ENCODE results near the gene SAMSN1. TPM values are rescaled to one million over a fixed set of nuclear protein-coding genes. Genes with fewer than 3 reads are reported as not detected.

Gene SAMSN1
- total and polyA plus RNA-seq, 7 experiments from 2014 or later, result 25.5 to 136 (median 34.4) TPM

- intact Hi-C loops (cut with micrococcal nuclease), result loop anchor here in 1 of 2 donors (1.0 kb wide), 1 partner anchor 9 kb away; no protein-coding TSS in a partner anchor
- no peak overlapping the region for H3K4me3 ChIP-seq (ENCODE audit: low read length)
- peaks cover 43 to 94% (median 80%) of the 10 kb centered on the region in 7 donors for H3K4me1 Mint-ChIP-seq
- no peak overlapping the region for H3K27ac ChIP-seq (ENCODE audit: low read depth, low read length)
- H3K27me3 Mint-ChIP-seq, result no peaks in the 10 kb centered on the region
- ChIA-PET POLR2A (no interaction called here), CTCF (interaction anchor here (0.6 to 1.4 kb wide), 2 partner anchors 18 to 602 kb away, joined by 3 to 4 read pairs; no protein-coding TSS in a partner anchor)
- DNase-seq, result no peak
- H3K36me3 Mint-ChIP-seq, result peaks cover 11 to 81% (median 42%) of the 10 kb centered on the region in 5 donors
- H3K27me3 ChIP-seq (ENCODE audit: control insufficient read depth in 2 of 2, insufficient read depth in 2 of 2, low read length in 2 of 2), result no peaks in the 10 kb centered on the region
- H3K27ac Mint-ChIP-seq, result peak overlapping the region in 3 of 9 donors; percentile 28 to 78 (median 63)
- no peaks in the 10 kb centered on the region for H3K9me3 ChIP-seq (ENCODE audit: control insufficient read depth in 2 of 3, low read length in 3 of 3)
- H3K4me3 Mint-ChIP-seq, result peak overlapping the region in 4 of 10 donors; percentile 2 to 29 (median 21)
- H3K9me3 Mint-ChIP-seq, result peaks cover 0 to 20% (median 6%) of the 10 kb centered on the region in 11 donors
- no peaks in the 10 kb centered on the region for H3K36me3 ChIP-seq (ENCODE audit: control insufficient read depth in 2 of 3, insufficient read depth in 3 of 3, low read length in 3 of 3)
- no peak for ATAC-seq
- H3K4me1 ChIP-seq (ENCODE audit: control insufficient read depth in 2 of 2, insufficient read depth in 2 of 2, low read length in 2 of 2), result peaks cover 12 to 31% of the 10 kb centered on the region in 2 donors
Measured at GRCh38 chr21:14536929-14537328, 9.2 kb downstream of the SAMSN1 start.

- ChIA-PET CTCF (interaction anchor here (0.8 kb wide), 1 partner anchor 8 kb away, joined by 5 read pairs; no protein-coding TSS in a partner anchor), POLR2A (interaction anchor here (1.1 kb wide), 1 partner anchor 10 kb away, joined by 3 read pairs; no protein-coding TSS in a partner anchor)
- H3K4me1 ChIP-seq (ENCODE audit: control insufficient read depth in 2 of 2, insufficient read depth in 2 of 2, low read length in 2 of 2), result peaks cover 7 to 25% of the 10 kb centered on the region in 2 donors
- no peaks in the 10 kb centered on the region for H3K27me3 ChIP-seq (ENCODE audit: control insufficient read depth in 2 of 2, insufficient read depth in 2 of 2, low read length in 2 of 2)
- no peaks in the 10 kb centered on the region for H3K36me3 ChIP-seq (ENCODE audit: control insufficient read depth in 2 of 3, insufficient read depth in 3 of 3, low read length in 3 of 3)
- no peaks in the 10 kb centered on the region for H3K9me3 ChIP-seq (ENCODE audit: control insufficient read depth in 2 of 3, low read length in 3 of 3)
- no peak overlapping the region for H3K27ac ChIP-seq (ENCODE audit: low read depth, low read length)
- peaks cover 42 to 89% (median 73%) of the 10 kb centered on the region in 7 donors for H3K4me1 Mint-ChIP-seq
- ATAC-seq, result no peak
- H3K27me3 Mint-ChIP-seq, result no peaks in the 10 kb centered on the region
- no peak overlapping the region for H3K4me3 ChIP-seq (ENCODE audit: low read length)
- intact Hi-C loops (cut with micrococcal nuclease), result loop anchor here in 1 of 2 donors (1.0 kb wide), 1 partner anchor 7 kb away; no protein-coding TSS in a partner anchor
- peaks cover 0 to 20% (median 6%) of the 10 kb centered on the region in 11 donors for H3K9me3 Mint-ChIP-seq
- DNase-seq, result no peak
- H3K27ac Mint-ChIP-seq, result peak overlapping the region in 4 of 9 donors; percentile 25 to 95 (median 92)
- peak overlapping the region in 3 of 10 donors; percentile 59 to 84 (median 61) for H3K4me3 Mint-ChIP-seq
- peaks cover 11 to 72% (median 42%) of the 10 kb centered on the region in 5 donors for H3K36me3 Mint-ChIP-seq
Measured at GRCh38 chr21:14535702-14536101, 10.4 kb downstream of the SAMSN1 start.

- H3K36me3 Mint-ChIP-seq, result peaks cover 11 to 63% (median 42%) of the 10 kb centered on the region in 5 donors
- H3K27me3 ChIP-seq (ENCODE audit: control insufficient read depth in 2 of 2, insufficient read depth in 2 of 2, low read length in 2 of 2), result no peaks in the 10 kb centered on the region
- H3K27ac Mint-ChIP-seq, result peak overlapping the region in 8 of 9 donors; percentile 25 to 95 (median 82)
- ATAC-seq (peak; percentile 88), DNase-seq (peak in 3 of 9 donors; percentile 15 to 49 (median 22))
- H3K27ac ChIP-seq (ENCODE audit: low read depth, low read length), result no peak overlapping the region
- H3K9me3 ChIP-seq (ENCODE audit: control insufficient read depth in 2 of 3, low read length in 3 of 3), result no peaks in the 10 kb centered on the region
- intact Hi-C loops (cut with micrococcal nuclease), result loop anchor here (1.0 to 5.0 kb wide), 5 partner anchors 9 to 151 kb away; partner anchors contain the start of genes SAMSN1 (in 2 of the 2) and HSPA13 (in 1 of the 2)
- H3K4me3 Mint-ChIP-seq, result peak overlapping the region in 8 of 10 donors; percentile 3 to 85 (median 47)
- H3K27me3 Mint-ChIP-seq, result no peaks in the 10 kb centered on the region
- H3K4me1 Mint-ChIP-seq, result peaks cover 37 to 81% (median 67%) of the 10 kb centered on the region in 7 donors
- H3K9me3 Mint-ChIP-seq, result peaks cover 0 to 20% (median 6%) of the 10 kb centered on the region in 11 donors
- H3K36me3 ChIP-seq (ENCODE audit: control insufficient read depth in 2 of 3, insufficient read depth in 3 of 3, low read length in 3 of 3), result no peaks in the 10 kb centered on the region
- ChIA-PET CTCF (interaction anchor here (0.9 to 1.5 kb wide), 2 partner anchors 11 to 204 kb away, joined by 5 to 8 read pairs; no protein-coding TSS in a partner anchor), POLR2A (no interaction called here)
- H3K4me3 ChIP-seq (ENCODE audit: low read length), result peak overlapping the region; percentile 22
- peaks cover 10 to 30% of the 10 kb centered on the region in 2 donors for H3K4me1 ChIP-seq (ENCODE audit: control insufficient read depth in 2 of 2, insufficient read depth in 2 of 2, low read length in 2 of 2)
Measured at GRCh38 chr21:14533499-14534428, 12.4 kb downstream of the SAMSN1 start.

- Histone ChIP-seq H3K4me3 (ENCODE audit: low read length) (no peak overlapping the region), H3K36me3 (ENCODE audit: control insufficient read depth in 2 of 3, insufficient read depth in 3 of 3, low read length in 3 of 3) (no peaks in the 10 kb centered on the region), H3K9me3 (ENCODE audit: control insufficient read depth in 2 of 3, low read length in 3 of 3) (no peaks in the 10 kb centered on the region), H3K4me1 (ENCODE audit: control insufficient read depth in 2 of 2, insufficient read depth in 2 of 2, low read length in 2 of 2) (peaks cover 22 to 31% of the 10 kb centered on the region in 2 donors), H3K27me3 (ENCODE audit: control insufficient read depth in 2 of 2, insufficient read depth in 2 of 2, low read length in 2 of 2) (no peaks in the 10 kb centered on the region), H3K27ac (ENCODE audit: low read depth, low read length) (no peak overlapping the region)
- intact Hi-C loops (cut with micrococcal nuclease), result loop anchor here (1.0 to 5.0 kb wide), 3 partner anchors 12 to 150 kb away; partner anchors contain the start of gene HSPA13 (in 1 of the 2)
- Mint-ChIP-seq H3K4me1 (peaks cover 36 to 80% (median 65%) of the 10 kb centered on the region in 7 donors), H3K9me3 (peaks cover 0 to 14% (median 2%) of the 10 kb centered on the region in 11 donors), H3K36me3 (peaks cover 11 to 58% (median 37%) of the 10 kb centered on the region in 5 donors), H3K27me3 (no peaks in the 10 kb centered on the region), H3K27ac (peak overlapping the region in 3 of 9 donors; percentile 21 to 55 (median 48)), H3K4me3 (peak overlapping the region in 1 of 10 donors; percentile 59)
- ChIA-PET CTCF (interaction anchor here (1.1 kb wide), 1 partner anchor 9 kb away, joined by 3 read pairs; no protein-coding TSS in a partner anchor), POLR2A (interaction anchor here (1.8 kb wide), 1 partner anchor 10 kb away, joined by 6 read pairs; no protein-coding TSS in a partner anchor)
- no peak for DNase-seq
- ATAC-seq, result no peak
Measured at GRCh38 chr21:14531757-14532316, 14.3 kb downstream of the SAMSN1 start.

- ATAC-seq, result no peak
- H3K4me3 Mint-ChIP-seq, result peak overlapping the region in 1 of 10 donors; percentile 58
- Histone ChIP-seq H3K36me3 (ENCODE audit: control insufficient read depth in 2 of 3, insufficient read depth in 3 of 3, low read length in 3 of 3) (no peaks in the 10 kb centered on the region), H3K4me1 (ENCODE audit: control insufficient read depth in 2 of 2, insufficient read depth in 2 of 2, low read length in 2 of 2) (peaks cover 27 to 35% of the 10 kb centered on the region in 2 donors), H3K27ac (ENCODE audit: low read depth, low read length) (no peak overlapping the region), H3K27me3 (ENCODE audit: control insufficient read depth in 2 of 2, insufficient read depth in 2 of 2, low read length in 2 of 2) (no peaks in the 10 kb centered on the region), H3K9me3 (ENCODE audit: control insufficient read depth in 2 of 3, low read length in 3 of 3) (no peaks in the 10 kb centered on the region), H3K4me3 (ENCODE audit: low read length) (no peak overlapping the region)
- ChIA-PET CTCF (interaction anchor here (0.8 kb wide), 1 partner anchor 22 kb away, joined by 3 read pairs; no protein-coding TSS in a partner anchor), POLR2A (interaction anchor here (1.8 kb wide), 1 partner anchor 12 kb away, joined by 6 read pairs; no protein-coding TSS in a partner anchor)
- H3K4me1 Mint-ChIP-seq, result peaks cover 40 to 82% (median 66%) of the 10 kb centered on the region in 7 donors
- no peak for DNase-seq
- no peaks in the 10 kb centered on the region for H3K27me3 Mint-ChIP-seq
- H3K36me3 Mint-ChIP-seq, result peaks cover 8 to 47% (median 26%) of the 10 kb centered on the region in 5 donors
- H3K9me3 Mint-ChIP-seq, result peaks cover 0 to 5% (median 0%) of the 10 kb centered on the region in 11 donors
- H3K27ac Mint-ChIP-seq, result peak overlapping the region in 2 of 9 donors; percentile 56 to 71
- intact Hi-C loops (cut with micrococcal nuclease), result loop anchor here in 1 of 2 donors (5.0 kb wide), 2 partner anchors 78 to 148 kb away; partner anchors contain the start of gene HSPA13
Measured at GRCh38 chr21:14530592-14530991, 15.5 kb downstream of the SAMSN1 start.
